ENCODE data around the gene PRPS1. TPM values are rescaled to one million over a fixed set of nuclear protein-coding genes. Genes with fewer than 3 reads are reported as not detected.

PRPS1 gene
- total RNA-seq, 6 experiments from 2014 or later, result 23.8 to 38.6 (median 26.0) TPM

Other genes starting within 250 kb of the PRPS1 start
- gene FRMPD3, start 178.9 kb upstream of the PRPS1 start, total RNA-seq, result not detected
- 100 to 1,000 TPM in 2 of 6 experiments, 10 to 100 TPM in 3, 1 to 10 TPM in 1; 7.4 to 118 (median 60.3) TPM for gene TSC22D3, start 147.3 kb downstream of the PRPS1 start, total RNA-seq
- not detected for gene NCBP2L, start 149.2 kb downstream of the PRPS1 start, total RNA-seq
- gene MID2, start 197.4 kb downstream of the PRPS1 start, total RNA-seq, result 10 to 100 TPM in 4 of 6 experiments, 1 to 10 TPM in 2; 6.3 to 13.8 (median 11.8) TPM

Data from right lobe of liver (tissue), 5 donors.